GM21576 (cell line): ENCODE results near the gene HAVCR1.
"Not testable (repeated sequence)": the region's sequence is repeated elsewhere in the genome, so short reads cannot be mapped to it uniquely, and the experiment has no call there.

ENCODE experiments used
- ATAC-seq: cut with Tn5 transposase; IDR thresholded peaks from one replicate; pipeline ENCODE4 v1.9.1; 2021; ENCODE audit warnings: mild to moderate bottlenecking, moderate library complexity; ENCODE audit not compliant: unreplicated experiment

HAVCR1 gene

GRCh38 chr5:157059093-157059539 lies at the start of gene HAVCR1:
Gene HAVCR1, minus strand, starts transcription at chr5:157059116. Its CDS starts 1,173 bp downstream, at chr5:157057943.
- no peak for ATAC-seq

- no peak for ATAC-seq
Observed at GRCh38 chr5:157107508-157107907, 48.6 kb upstream of the HAVCR1 start.

GRCh38 chr5:157106630-157107461 lies 47.9 kb upstream of the HAVCR1 start:
- no peak for ATAC-seq

GRCh38 chr5:157100140-157100679 lies 41.3 kb upstream of the HAVCR1 start:
- peak; percentile 47 for ATAC-seq

- peak; percentile 79 for ATAC-seq
Observed at GRCh38 chr5:157088342-157088990, 29.6 kb upstream of the HAVCR1 start.

GRCh38 chr5:157086751-157087359 lies 27.9 kb upstream of the HAVCR1 start:
- ATAC-seq = no peak

- no peak for ATAC-seq
Observed at GRCh38 chr5:157085930-157086329, 27.0 kb upstream of the HAVCR1 start.

GRCh38 chr5:157080286-157080685 lies 21.4 kb upstream of the HAVCR1 start:
- ATAC-seq = no peak

- ATAC-seq = no peak
Observed at GRCh38 chr5:157076558-157076957, 17.6 kb upstream of the HAVCR1 start.

- no peak for ATAC-seq
Observed at GRCh38 chr5:157072508-157072907, 13.6 kb upstream of the HAVCR1 start.

- no peak for ATAC-seq
Observed at GRCh38 chr5:157069949-157070348, 11.0 kb upstream of the HAVCR1 start.

- ATAC-seq = no peak
Observed at GRCh38 chr5:157068785-157069184, 9.9 kb upstream of the HAVCR1 start.

GRCh38 chr5:157068339-157068738 lies 9.4 kb upstream of the HAVCR1 start:
- no peak for ATAC-seq

- no peak for ATAC-seq
Observed at GRCh38 chr5:157067005-157067404, 8.1 kb upstream of the HAVCR1 start.

- no peak for ATAC-seq
Observed at GRCh38 chr5:157066080-157066479, 7.2 kb upstream of the HAVCR1 start.

GRCh38 chr5:157063776-157064430 lies 5.0 kb upstream of the HAVCR1 start:
- ATAC-seq = no peak

- ATAC-seq = no peak
Observed at GRCh38 chr5:157059891-157060290, 975 bp upstream of the HAVCR1 start.

- ATAC-seq = no peak
Observed at GRCh38 chr5:157057459-157058370, 1.2 kb downstream of the HAVCR1 start.

- not testable (repeated sequence) for ATAC-seq
Observed at GRCh38 chr5:157056848-157057247, 2.1 kb downstream of the HAVCR1 start.
